Urinary bladder (tissue), 4 donors: ENCODE results near the gene LCN6. TPM values are rescaled to one million over a fixed set of nuclear protein-coding genes. Genes with fewer than 3 reads are reported as not detected.
"Not testable (repeated sequence)": the region's sequence is repeated elsewhere in the genome, so short reads cannot be mapped to it uniquely, and the experiment has no call there.

Experiments
- DNase-seq: peaks from one replicate; pipeline ENCODE4 v3.0.0-alpha.2; 2015; ENCODE audit errors: extremely low spot score
- H3K27ac ChIP-seq: one replicate; pipeline ENCODE4 v1.5.1; 2013; ENCODE audit warnings: low read depth, mild to moderate bottlenecking, moderate library complexity
- H3K36me3 ChIP-seq: one replicate; pipeline ENCODE4 v1.6.1; 2013; ENCODE audit warnings: mild to moderate bottlenecking, moderate library complexity; ENCODE audit not compliant: insufficient read depth
- H3K4me1 ChIP-seq: one replicate; pipeline ENCODE4 v1.6.1; 2013; ENCODE audit warnings: mild to moderate bottlenecking, moderate library complexity; ENCODE audit not compliant: insufficient read depth
- H3K4me3 ChIP-seq: one replicate; pipeline ENCODE4 v1.5.1; 2013; ENCODE audit warnings: low read depth, low read length
- WGBS: extraction: QIAGEN DNeasy Blood & Tissue Kit; methylation state at CpG from one replicate; pipeline ENCODE4 v1.1.7; 2013; 5-methylcytosine and 5-hydroxymethylcytosine counted together
- polyA plus RNA-seq: library from polyadenylated mRNA; stranded (reverse); fragments of 200-250 nt; gene quantifications from one replicate; pipeline ENCODE4 v1.2.3, GENCODE V29; 2013
- total RNA-seq: library from RNA; depleted of rRNA; stranded (reverse); fragments of >200 nt; gene quantifications from one replicate; pipeline ENCODE4 v1.2.3, GENCODE V29; 2014
- donor health status: healthy with polysubstance abuse.
- donor health status: healthy.

Gene LCN6
- total and polyA plus RNA-seq, 2 donors: 26.6 TPM; not detected in 1

DNA sequence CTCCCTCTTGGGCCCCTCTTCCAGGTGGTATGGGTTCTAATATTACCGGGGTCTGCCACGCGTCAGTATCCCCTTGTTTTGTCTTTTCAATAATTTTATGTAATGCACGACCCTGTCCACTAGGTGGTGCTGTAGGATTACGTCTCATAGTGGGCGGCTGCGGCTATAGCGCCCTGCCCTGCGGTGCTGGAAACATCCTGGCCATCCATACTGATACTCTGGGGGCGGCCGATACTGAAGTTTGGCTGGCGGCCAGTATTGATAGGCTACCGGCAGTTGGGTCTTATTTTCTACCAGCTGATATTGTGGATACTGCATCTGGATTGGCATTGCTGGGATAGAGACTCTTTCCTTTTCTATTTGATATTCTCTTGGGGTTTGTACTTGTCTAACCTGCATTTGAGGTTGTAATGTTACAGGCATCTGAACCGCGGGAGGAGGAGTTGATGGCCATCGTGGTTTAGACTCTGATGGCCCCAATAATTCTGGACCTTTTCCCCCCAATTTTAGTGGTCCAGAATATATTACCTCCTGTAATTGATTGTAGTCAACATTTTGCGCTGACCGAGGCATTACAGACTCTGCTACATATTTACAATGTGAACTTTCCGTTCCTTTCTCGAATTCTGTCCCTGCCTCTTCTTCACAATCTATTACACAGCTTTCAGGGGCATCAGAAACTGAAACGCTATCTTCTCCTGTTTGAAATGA lies 39.5 kb upstream of the LCN6 start:
- Histone ChIP-seq H3K4me3 (no peak overlapping the region), H3K27ac (no peak overlapping the region), H3K36me3 (no peaks in the 10 kb centered on the region), H3K4me1 (no peaks in the 10 kb centered on the region)
- 15% methylated on average over 21 of the region's 21 CpGs for WGBS
- no peak for DNase-seq

GRCh38 chr9:136786983-136787382 lies 38.7 kb upstream of the LCN6 start:
- not testable (repeated sequence) for DNase-seq, H3K4me1 ChIP-seq, H3K27ac ChIP-seq, H3K36me3 ChIP-seq, H3K4me3 ChIP-seq
- WGBS: 37% methylated on average over 4 of the region's 4 CpGs

DNA sequence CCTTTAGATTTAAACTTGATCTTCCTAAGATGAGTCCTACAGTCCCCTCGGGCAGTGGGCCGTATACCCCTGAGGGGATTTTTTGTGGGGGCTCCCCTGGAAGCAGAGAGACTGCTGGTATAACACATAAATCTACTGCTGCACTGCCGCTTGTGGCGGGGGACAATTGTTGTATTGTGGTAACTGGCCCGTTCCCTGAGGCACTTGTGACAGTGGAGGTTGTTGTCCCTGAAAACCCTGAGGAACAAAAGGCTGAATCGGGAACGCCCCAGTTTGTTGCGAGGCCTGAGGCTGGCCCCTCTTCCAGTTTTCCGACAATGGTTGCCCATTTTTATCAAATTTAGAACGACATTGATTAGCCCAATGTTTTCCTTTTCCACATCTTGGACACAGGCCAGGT lies 38.1 kb upstream of the LCN6 start:
- Histone ChIP-seq H3K4me3 (no peak overlapping the region), H3K4me1 (no peaks in the 10 kb centered on the region), H3K27ac (no peak overlapping the region), H3K36me3 (no peaks in the 10 kb centered on the region)
- 70% methylated on average over 10 of the region's 10 CpGs for WGBS
- no peak for DNase-seq

GRCh38 chr9:136785565-136786355 lies 37.4 kb upstream of the LCN6 start:
- not testable (repeated sequence) for H3K4me3 ChIP-seq, DNase-seq, H3K27ac ChIP-seq, H3K4me1 ChIP-seq, H3K36me3 ChIP-seq
- 83% methylated on average over 23 of the region's 23 CpGs for WGBS

DNA sequence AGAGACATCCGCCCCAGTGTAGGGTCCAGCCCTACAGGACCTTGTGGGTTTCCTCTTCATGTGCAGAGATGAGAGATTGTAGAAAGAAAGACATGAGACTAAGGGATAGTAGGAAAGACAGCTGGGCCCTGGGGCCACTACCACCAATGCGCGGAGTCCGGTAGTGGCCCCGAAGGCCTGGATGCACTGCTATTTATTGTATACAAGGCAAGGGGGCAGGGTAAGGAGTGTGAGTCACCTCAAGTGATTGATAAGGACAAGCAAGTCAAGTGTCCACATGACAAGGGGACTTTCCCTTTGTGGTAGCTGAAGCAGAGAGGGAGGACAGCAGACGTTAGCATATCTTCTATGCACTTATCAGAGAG lies 36.7 kb upstream of the LCN6 start:
- no peaks in the 10 kb centered on the region for H3K36me3 ChIP-seq
- DNase-seq: no peak
- no peak overlapping the region for H3K4me3 ChIP-seq
- 85% methylated on average over 6 of the region's 6 CpGs for WGBS
- no peak overlapping the region for H3K27ac ChIP-seq
- no peaks in the 10 kb centered on the region for H3K4me1 ChIP-seq

GRCh38 chr9:136784249-136784996 lies 36.1 kb upstream of the LCN6 start:
- Histone ChIP-seq H3K4me3 (no peak overlapping the region), H3K4me1 (no peaks in the 10 kb centered on the region), H3K36me3 (no peaks in the 10 kb centered on the region), H3K27ac (no peak overlapping the region)
- 42% methylated on average over 9 of the region's 9 CpGs for WGBS
- no peak for DNase-seq

DNA sequence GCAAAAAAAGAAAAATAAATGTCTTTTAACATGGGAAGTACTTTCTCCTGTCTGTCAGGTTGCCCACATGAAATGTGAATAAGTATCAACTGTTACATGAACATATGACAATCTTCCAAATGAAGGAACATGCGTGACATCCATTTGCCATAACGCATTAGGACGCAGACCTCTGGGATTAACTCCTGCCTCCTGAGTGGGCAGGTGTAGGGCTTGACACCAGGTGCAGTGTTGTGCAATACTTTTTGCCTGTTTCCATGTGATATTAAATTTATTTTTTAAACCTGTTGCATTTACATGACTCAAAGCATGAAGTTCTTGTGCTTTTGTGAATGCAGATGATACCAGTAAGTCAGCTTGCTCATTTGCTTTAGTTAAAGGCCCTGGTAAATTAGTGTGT lies 34.1 kb upstream of the LCN6 start:
- Histone ChIP-seq H3K36me3 (no peaks in the 10 kb centered on the region), H3K4me1 (no peaks in the 10 kb centered on the region), H3K27ac (no peak overlapping the region), H3K4me3 (no peak overlapping the region)
- 96% methylated on average over 3 of the region's 3 CpGs for whole genome bisulfite sequencing
- DNase-seq: no peak

DNA sequence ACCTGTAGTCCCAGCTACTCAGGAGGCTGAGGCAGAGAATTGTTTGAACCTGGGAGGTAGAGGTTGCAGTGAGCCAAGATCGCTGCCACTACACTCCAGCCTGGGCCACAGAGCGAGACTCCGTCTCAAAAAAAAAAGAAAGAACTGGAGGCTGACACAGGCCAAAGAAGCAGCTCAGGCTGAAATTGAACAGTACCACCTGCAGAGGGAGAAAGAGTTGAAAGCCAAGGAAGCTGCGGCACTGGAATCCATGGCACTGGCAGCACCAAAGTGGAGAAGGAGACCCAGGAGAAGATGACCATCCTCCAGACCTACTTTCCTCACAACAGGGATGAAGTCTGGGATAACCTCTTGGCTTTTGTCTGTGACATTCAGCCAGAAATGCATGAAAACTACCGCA lies 31.5 kb upstream of the LCN6 start:
- 64% methylated on average over 5 of the region's 5 CpGs for WGBS
- Histone ChIP-seq H3K4me3 (no peak overlapping the region), H3K27ac (no peak overlapping the region), H3K4me1 (no peaks in the 10 kb centered on the region), H3K36me3 (no peaks in the 10 kb centered on the region)
- no peak for DNase-seq

DNA sequence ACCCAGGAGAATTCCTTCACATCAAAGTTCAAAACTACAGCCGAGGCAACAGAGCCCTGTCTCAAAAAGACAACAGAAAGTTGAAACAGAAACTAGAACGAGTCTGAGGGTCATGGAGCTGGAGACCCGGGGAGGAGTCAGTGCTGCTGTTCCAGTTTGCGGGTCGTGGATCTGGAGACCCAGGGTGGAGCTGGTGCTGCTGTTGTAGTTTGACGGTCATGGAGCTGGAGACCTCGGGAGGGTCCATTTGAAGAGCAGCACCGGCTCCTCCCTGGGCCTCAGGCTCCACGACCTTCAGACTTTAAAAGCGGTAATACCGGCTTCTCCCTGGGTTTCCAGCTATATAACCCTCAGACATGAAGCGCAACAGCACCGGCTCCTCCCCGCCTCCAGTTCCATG lies 29.0 kb upstream of the LCN6 start:
- no peak overlapping the region for H3K27ac ChIP-seq
- DNase-seq: no peak
- H3K36me3 ChIP-seq: no peaks in the 10 kb centered on the region
- WGBS: 80% methylated on average over 14 of the region's 14 CpGs
- H3K4me3 ChIP-seq: no peak overlapping the region
- no peaks in the 10 kb centered on the region for H3K4me1 ChIP-seq

DNA sequence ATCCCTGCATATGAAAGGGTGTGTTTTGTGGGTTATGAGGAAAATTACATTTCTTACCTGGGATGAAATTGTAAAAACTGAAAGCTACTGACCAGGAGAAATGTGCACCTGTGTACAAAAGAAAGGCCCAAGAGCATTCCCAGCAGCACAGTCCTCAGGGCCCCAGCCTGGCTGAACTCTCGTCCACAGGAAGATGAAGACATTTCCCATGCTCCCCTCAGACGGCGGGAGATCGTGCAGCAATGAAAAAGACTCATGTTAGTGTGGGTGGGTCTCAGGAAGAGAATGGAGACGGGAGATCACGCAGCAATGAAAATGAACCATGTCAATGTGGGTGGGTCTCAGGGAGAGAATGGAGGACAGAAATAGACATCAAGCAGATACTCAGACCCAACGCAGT lies 28.6 kb upstream of the LCN6 start:
- DNase-seq: no peak
- WGBS: 55% methylated on average over 7 of the region's 7 CpGs
- Histone ChIP-seq H3K27ac (no peak overlapping the region), H3K4me1 (no peaks in the 10 kb centered on the region), H3K4me3 (no peak overlapping the region), H3K36me3 (no peaks in the 10 kb centered on the region)

DNA sequence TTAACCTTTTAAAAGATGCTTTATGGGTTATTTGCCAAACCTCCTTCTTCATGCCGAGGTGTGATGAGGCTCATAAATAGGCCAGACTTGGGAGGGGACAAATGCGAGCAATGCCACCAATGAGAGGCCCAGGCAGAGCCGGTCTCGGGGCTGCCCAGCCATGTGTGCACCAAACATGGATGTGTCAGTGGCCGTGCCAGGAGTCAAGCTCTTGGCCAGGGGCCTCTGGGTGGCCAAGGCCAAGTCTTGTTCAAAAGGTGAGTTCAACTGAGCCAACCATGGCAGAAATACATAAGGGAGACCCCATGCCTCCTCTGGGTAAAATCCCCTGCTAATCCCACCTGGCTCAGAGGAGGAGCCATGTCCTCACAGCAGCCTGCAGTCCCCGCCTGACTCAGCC lies 26.9 kb upstream of the LCN6 start:
- Histone ChIP-seq H3K27ac (no peak overlapping the region), H3K36me3 (no peaks in the 10 kb centered on the region), H3K4me1 (no peaks in the 10 kb centered on the region), H3K4me3 (no peak overlapping the region)
- 70% methylated on average over 6 of the region's 6 CpGs for WGBS
- DNase-seq: no peak

- H3K4me1 ChIP-seq: no peaks in the 10 kb centered on the region
- DNase-seq: no peak
- 89% methylated on average over 12 of the region's 12 CpGs for WGBS
- H3K36me3 ChIP-seq: no peaks in the 10 kb centered on the region
- H3K27ac ChIP-seq: no peak overlapping the region
- H3K4me3 ChIP-seq: no peak overlapping the region
Observed at GRCh38 chr9:136774416-136775045, 26.2 kb upstream of the LCN6 start.

DNA sequence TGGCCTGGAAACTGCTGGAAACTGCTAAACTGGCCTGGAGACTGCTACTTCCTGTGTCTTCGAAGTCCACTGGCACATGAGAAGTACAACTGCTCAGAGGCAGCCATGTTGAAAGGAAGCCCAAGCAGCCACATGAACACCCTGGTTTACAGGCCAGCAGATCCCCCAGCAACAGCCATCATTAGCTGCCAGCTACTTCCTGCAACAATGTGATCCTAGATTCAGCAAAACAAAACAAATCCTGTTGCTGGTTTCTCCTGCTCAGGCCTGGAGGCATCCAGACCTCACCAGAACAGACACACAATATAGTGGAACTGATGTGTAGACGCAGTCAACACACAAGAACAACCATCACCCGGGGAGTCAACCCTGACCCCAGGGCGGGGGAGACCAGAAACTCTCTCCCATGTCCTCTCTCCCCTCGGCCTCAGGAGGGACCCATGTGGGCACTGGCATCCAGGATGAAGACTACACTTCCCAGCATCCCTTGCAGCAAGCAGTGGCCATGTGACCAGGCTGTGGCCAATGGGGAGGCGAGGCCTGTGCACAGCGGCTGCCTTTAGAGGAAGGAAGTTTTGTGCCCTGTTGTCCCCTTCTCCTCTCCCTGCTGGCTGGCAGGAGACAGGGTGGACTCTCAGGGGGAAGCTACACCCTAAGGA lies 25.2 kb upstream of the LCN6 start:
- H3K36me3 ChIP-seq: no peaks in the 10 kb centered on the region
- H3K4me3 ChIP-seq: no peak overlapping the region
- H3K4me1 ChIP-seq: no peaks in the 10 kb centered on the region
- no peak for DNase-seq
- no peak overlapping the region for H3K27ac ChIP-seq
- 84% methylated on average over 7 of the region's 7 CpGs for WGBS
